NCI-H226 (cell line): ENCODE data around the gene VAMP2.
A peak's percentile ranks its signal among the peaks of the same experiment; 100 is the strongest.
"Not testable (repeated sequence)": the region's sequence is repeated elsewhere in the genome, so short reads cannot be mapped to it uniquely, and the experiment has no call there.

Experiments
- DNase-seq: peaks from one replicate; pipeline ENCODE4 v3.0.0-alpha.2; 2015

Gene VAMP2

GRCh38 chr17:8175795-8176196, 13.0 kb upstream of the VAMP2 start:
- DNase-seq = no peak

DNA sequence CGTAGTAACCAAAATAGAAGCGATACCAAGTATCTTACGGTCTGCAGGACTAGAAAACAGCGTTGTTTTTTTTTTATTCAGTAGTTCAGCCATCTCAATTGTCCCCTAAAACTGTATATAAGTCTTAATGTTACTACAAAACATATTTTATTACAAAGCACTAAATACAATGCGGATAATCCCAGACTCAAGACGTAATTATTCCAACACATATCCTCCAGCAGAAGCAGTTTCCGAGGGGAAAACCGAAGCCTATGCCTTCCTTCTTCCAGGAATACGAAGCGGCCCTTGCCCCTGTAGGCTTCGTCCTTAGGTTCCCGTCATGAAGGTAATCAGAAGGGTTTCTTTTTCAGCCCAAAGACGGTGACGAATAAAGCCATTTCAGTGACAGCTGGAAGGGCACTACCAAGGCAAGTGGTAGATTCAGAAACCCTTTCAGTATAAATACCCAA, 11.1 kb upstream of the VAMP2 start:
- DNase-seq = no peak

DNA sequence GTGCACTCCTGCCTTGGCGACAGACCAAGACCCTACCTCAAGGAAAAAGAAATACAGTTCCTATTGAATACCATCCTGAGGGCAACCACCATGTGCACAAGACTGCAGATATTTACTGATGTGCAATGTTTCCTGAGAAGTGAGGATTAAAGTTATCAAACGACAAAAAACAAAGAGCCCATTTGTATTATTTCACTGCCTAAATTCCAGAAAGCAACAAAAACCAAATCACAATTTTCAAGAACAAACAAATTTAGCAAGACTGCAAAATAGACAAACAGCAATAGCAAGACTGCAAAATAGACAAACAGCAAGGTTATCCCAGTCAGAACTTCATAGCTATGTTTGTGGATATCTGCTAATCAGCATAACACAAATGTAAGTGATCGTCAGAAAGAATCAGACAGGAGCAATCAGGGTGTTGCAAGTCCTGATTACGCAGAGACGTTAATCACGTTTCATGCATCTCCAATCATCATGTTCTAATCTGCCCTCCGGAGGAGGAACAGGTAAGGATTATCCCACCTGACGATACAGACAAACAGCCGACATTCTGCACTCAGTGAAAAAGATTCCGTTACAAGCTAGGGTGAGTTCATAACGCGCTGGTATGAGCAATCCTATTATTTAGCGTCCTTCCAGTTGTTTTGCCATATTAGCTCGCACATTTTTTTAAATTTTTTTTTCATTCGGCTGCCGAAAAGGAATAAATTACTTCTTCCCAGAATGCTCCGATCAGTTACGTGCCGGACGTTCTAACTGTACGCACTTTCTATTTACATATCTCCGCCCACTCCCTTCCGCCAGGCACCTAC, 10.5 kb upstream of the VAMP2 start:
- DNase-seq = peak; percentile 93

GRCh38 chr17:8170186-8170585, 7.4 kb upstream of the VAMP2 start:
- DNase-seq = not testable (repeated sequence)

DNA sequence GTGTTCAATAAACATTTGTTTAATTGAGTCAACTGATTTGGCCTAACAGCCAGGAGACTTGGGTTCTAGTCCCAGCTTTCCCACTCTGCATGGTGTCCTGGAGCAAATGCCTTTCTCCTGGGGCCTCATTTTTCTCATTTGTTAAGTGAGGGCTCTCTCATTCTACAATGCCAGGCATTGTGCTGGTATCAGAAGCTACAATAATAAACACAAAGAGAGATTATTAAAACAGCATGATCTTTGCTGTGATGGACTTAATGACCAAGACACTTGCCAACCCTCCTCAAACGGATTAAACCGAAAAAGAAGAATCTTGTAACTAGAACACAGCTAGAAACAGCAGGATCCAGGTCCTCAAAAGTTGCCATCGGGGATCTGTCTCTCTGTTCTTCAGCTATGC, 4.8 kb upstream of the VAMP2 start:
- no peak for DNase-seq

DNA sequence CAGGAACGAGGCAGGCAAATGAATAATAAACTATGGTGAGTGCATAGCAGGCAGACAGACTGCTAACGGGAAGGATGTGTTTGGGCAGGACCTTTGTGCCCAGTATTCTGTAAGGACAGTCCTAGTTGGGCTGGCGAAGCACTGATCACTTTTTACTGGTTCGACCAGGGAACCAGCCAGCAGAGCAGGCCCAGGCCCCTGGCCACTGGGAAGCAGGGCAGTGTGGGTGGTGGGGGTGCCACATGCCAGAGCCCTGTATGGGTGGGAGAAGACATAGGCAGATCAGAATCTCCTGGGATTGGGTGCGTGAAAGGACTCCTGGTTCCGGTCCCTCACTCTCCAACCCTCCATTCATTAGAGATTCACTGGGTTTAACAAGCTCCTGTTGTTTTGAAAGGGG, 4.0 kb upstream of the VAMP2 start:
- DNase-seq = no peak

DNA sequence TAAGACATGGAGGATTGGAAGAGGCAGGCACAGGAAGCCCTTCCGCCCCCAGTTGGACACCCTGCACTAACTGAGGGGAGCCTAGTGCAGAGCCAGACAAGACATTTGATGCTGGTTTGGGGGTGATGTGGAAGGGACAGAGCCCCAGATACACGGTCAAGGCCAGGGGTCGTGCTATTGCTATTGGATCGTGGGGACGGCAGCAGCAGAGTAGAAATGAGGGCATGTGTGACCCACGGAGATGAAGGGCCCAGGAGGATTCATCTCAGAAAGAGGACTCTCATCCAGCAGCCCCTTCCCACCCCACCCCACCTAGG, 2.0 kb upstream of the VAMP2 start:
- no peak for DNase-seq

DNA sequence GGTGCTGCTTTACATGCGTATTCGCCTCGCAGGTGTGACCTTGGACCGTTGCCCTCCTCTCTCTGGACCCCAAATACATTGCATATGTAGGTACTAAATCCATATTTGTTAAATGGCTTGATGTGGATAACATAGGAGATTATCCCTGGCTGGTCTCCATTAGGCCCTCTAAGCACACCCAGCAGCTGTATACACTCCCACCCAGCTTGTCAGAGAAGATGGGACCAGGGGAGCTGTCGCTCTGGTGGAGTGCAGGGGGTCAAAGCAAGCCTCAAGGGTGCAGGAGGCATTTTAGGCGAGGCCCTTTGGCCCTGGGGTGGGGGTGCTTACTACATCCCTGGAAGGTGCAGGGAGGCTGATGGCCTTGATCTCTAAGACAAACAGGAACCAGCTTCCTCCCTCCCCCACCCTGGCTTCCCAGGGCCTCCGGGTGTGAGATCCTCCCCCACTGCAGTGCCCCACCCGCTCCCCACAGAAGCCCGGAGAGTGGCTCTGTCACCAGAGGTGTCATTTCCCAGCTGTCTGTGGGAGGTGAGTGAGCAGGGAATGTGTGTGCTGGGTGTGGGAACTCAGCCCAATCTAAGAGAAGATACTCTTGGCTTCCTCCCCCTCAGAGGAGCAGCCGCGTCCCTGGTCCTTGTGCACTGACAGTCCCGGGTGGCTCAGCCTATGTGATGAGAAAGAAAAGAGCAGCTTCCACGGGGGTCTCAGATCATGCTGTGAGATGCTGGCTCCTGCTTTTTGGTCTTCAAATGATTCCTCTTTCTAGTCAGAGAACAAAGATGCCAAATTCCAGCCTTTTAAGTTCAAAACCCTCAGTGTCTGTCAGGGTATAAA, 1.4 kb upstream of the VAMP2 start:
- DNase-seq = no peak

DNA sequence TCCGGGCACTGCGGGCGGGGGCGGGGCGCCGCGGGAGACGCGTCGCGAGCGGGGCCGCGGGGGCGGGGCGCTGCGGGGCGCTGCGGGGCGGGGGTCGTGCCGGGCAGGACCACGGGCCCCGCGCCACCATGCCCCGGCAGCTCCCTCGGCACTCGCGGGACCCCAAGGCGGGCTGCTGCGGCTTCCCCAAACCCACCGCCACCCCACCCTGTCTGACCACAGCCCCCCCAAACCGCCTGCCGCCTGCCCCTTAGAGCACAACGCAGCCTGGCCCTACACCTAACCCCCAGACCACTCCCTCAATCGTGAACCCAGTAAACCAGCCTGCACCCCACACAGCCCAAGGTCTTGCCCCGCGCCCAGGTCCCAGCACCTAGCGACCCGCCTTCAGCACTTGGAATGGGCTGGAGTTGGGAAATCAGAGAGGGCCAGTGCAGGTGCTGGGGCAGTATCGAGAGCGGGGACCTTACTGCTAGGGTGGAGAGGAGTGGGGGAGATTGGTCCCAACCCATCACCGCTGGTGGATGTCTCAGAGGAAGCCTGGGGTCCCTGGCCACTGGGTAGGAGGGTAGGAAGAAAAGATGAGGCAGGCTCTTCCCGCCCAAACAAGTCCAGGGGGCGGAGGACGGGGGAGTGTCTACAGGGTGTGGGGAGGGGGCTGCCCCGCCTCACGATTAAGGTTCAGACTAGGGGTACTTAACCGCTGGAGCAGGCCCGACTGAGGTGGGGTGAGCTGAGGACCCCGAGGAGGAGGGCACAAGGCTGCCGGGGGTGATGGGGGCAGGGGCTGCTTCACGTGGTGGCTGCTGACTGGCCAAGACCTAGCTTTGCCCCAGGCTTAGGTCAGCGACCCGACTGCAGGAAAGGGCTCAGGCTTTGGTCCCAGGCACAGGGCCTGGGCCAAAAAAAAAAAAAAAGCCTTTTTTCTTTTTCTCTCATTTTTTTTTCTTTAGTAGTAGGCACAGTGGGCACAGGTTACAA, 539 bp upstream of the VAMP2 start:
- no peak for DNase-seq

- DNase-seq = no peak
These were observed 1.2 kb downstream of the VAMP2 start for GRCh38 chr17:8161289-8162232.

- no peak for DNase-seq
These were observed 2.0 kb downstream of the VAMP2 start for GRCh38 chr17:8160741-8161221.

- no peak for DNase-seq
These were observed 2.5 kb downstream of the VAMP2 start for GRCh38 chr17:8160224-8160577.

DNA sequence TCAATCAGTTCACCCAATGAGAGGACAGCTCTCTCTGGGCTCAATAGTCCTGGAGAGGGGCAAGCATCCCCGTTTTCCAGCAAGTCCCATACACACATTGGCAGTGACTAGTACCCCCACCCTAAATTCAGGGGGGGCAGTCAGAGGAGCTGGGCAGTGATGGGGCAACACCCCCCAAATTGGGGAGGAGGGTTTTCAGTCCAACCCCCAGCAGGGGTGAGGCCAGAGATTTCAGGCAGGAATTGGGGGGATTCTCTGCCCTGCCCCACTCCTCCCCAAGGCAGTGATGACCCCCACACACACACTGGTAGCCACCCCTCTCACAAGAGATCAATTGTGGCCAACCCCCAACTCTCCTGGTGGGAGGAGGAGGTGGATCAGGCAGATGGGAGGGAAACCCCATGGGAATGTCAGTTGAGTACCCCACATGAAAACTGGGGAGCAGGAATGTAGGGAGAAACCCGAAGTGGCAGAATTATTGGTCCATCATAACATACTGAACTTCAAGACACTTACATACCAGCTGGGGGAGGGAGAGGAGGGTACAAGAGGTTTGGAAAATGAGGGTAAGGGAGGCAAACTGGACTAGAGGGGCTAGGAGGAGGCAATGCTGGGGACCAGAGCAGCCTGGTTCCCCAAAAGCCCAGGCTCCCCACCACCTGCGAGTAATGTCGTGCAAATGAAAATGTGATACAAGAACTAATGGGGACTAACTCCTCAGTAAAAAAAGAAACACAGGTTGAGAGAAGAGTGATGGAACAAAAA, 3.1 kb downstream of the VAMP2 start:
- DNase-seq = no peak

DNA sequence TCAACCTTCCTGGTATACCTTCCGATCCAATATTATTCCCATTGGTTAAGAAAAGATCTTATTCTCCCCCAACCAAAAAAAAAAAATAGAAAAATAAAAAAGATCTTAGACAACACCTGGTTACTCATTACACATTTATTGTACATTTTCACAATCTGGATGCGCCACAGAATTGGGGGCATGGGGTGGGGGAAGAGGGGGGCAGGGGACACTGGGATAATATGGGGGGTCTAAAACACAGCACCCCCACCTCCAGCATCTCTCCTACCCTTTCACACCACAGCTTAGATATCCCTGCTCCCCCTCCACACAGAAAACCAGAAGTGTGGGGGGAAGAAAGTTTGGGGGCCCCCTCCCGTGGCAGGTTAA, 3.7 kb downstream of the VAMP2 start:
- DNase-seq = no peak

- DNase-seq = peak; percentile 69
These were observed 4.3 kb downstream of the VAMP2 start for GRCh38 chr17:8158267-8159031.

DNA sequence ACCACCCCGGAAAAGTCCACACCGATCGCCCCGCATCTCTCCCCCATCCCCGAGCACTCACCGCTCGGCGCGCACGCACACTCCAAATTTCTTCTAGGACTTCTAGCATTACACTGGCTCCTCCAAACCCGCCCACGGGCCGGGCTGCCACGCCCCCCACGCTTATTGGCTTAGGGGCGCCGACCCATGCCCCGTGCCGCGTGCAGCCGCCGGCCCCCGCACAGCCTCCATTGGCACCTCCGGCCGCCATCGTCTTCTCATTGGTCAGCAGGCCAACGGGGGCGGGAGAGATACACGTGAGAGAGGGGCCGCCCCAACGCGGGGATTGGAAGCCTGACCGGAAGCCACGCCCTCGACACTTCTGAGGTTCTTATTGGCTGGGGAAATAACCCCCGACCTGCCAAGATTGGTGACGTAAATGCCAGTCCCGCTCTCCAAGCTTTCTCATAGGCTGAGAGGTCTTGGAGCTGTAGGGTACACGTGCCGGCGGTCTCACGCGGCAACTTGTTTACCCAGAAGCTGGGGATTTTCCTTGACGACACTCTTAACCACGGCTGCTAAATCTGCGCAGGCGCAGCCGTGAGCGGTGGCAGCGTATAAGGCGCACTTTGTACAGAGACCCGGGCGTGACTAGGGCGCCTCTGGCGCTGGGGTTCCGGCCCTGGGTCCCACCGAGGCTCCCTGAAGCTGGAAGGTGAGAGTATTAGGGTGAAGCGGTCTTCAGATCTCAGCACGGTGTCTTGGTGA, 6.3 kb downstream of the VAMP2 start:
- DNase-seq = peak; percentile 99

- DNase-seq = no peak
These were observed 6.8 kb downstream of the VAMP2 start for GRCh38 chr17:8155996-8156245.

- no peak for DNase-seq
These were observed 7.3 kb downstream of the VAMP2 start for GRCh38 chr17:8155231-8155995.

DNA sequence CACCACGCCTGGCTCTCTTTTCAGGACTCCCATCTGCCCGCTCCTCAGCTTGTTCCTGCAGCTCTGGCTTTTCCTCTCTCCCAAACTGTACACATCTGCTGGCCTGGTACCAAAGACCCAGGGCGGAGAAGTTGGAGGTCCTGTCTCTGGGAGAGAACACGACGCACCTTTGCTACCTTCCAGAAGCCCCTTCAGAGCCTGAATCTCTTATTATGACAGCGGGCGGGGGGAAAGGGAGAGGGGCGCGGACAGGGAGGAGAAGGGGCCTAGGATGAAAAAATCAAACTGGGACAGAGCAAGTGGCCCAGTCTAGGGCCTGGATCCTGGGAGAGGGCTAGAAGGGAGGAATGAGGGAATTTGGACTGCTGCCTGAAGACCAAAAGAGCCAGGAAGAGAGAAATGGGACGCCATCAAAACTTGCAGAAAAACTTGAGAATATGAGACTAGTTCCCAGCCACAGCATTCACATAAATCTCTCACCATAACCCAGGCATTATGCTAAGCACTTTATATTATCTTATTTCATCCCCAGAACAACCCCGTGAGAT, 8.1 kb downstream of the VAMP2 start:
- DNase-seq = no peak
